Gastrocnemius medialis (tissue), 4 donors: ENCODE data around the gene MEF2A. TPM values are rescaled to one million over a fixed set of nuclear protein-coding genes. Genes with fewer than 3 reads are reported as not detected.

Experiments used
- ATAC-seq, 2 donors: fragments of 150-250 bp; one replicate each; pipeline ENCODE4 v1.9.1; 2016
- DNase-seq, 2 donors: peaks; one replicate each; pipeline ENCODE4 v3.0.0-alpha.2; 2019
- H3K27ac ChIP-seq, 4 donors: fragments of 200-600 bp; sonication (generic); 1 replicate in 1 of 4; 2 replicates in 3 of 4; pipeline ENCODE4 v1.5.1; 2016 to 2018; ENCODE audit warnings: mild to moderate bottlenecking in 2 of 4, moderate library complexity in 1 of 4
- H3K27me3 ChIP-seq, 3 donors: fragments of 200-600 bp; sonication (generic) in 2 of 3; 1 replicate in 1 of 3; 2 replicates in 2 of 3; pipeline versions ENCODE4 v1.5.1 to v1.6.0; 2016 to 2019; ENCODE audit warnings: mild to moderate bottlenecking in 1 of 3, moderate library complexity in 1 of 3
- H3K36me3 ChIP-seq, 2 donors: fragments of 200-600 bp; sonication (generic) in 1 of 2; one replicate each; pipeline ENCODE4 v1.5.1; 2017 to 2018
- H3K4me1 ChIP-seq, 2 donors: fragments of 200-600 bp; sonication (generic) in 1 of 2; one replicate each; pipeline ENCODE4 v1.5.1; 2016 to 2017; ENCODE audit warnings: mild to moderate bottlenecking in 2 of 2
- H3K4me3 ChIP-seq, 4 donors: fragments of 200-600 bp; sonication (generic) in 3 of 4; 1 replicate in 1 of 4; 2 replicates in 3 of 4; pipeline ENCODE4 v1.5.1; 2016 to 2019; ENCODE audit warnings: mild to moderate bottlenecking in 2 of 4
- H3K9me3 ChIP-seq, 3 donors: fragments of 200-600 bp; sonication (generic) in 2 of 3; 1 replicate in 1 of 3; 2 replicates in 2 of 3; pipeline ENCODE4 v1.5.1; 2016 to 2019
- CTCF ChIP-seq, 5 experiments: fragments of 450-650 bp in 3 of 5; fragments of 200-600 bp in 2 of 5; sonication (generic) in 2 of 5; IDR thresholded peaks in 4 of 5; conservative IDR thresholded peaks in 1 of 5; 1 replicate in 4 of 5; 2 replicates in 1 of 5; pipeline ENCODE4 v1.5.1; 2016 to 2019; ENCODE audit warnings: antibody characterized with exemption in 5 of 5, mild to moderate bottlenecking in 3 of 5, moderate library complexity in 3 of 5
- POLR2A ChIP-seq, 2 donors: fragments of 450-650 bp; IDR thresholded peaks; one replicate each; pipeline ENCODE4 v1.6.1; 2017; ENCODE audit warnings: antibody characterized with exemption in 2 of 2, mild to moderate bottlenecking in 2 of 2, moderate library complexity in 2 of 2
- in situ Hi-C, 4 donors: fragments of 200-750 bp; cut with MboI; loops; one replicate each; pipeline versions ENCODE4 v1.15.0 to v1.8.0; 2017; ENCODE audit warnings: low sequenced_read_pairs in 4 of 4
- intact Hi-C: fragments of 100-400 bp; cut with DNase I; formaldehyde crosslinking; loops from one replicate; pipeline ENCODE4 v1.15.1; 2023; ENCODE audit warnings: low total_unique reads
- total RNA-seq, 4 donors: library from RNA; depleted of rRNA; stranded (reverse); fragments of >200 nt; gene quantifications; one replicate each; pipeline versions ENCODE4 v1.1.0 to v1.2.3, GENCODE V29; 2016

Gene MEF2A
- total RNA-seq, 4 donors from 2014 or later, result 66.9 to 128 (median 107) TPM

- in situ Hi-C loops, result loop anchor here in 2 of 4 donors (25.0 kb wide), 1 partner anchor 626 kb away; the partner anchor contains the start of gene SYNM (in 2 of the 2)
Measured at GRCh38 chr15:99738021-99738847, 172.4 kb downstream of the MEF2A start.

DNA sequence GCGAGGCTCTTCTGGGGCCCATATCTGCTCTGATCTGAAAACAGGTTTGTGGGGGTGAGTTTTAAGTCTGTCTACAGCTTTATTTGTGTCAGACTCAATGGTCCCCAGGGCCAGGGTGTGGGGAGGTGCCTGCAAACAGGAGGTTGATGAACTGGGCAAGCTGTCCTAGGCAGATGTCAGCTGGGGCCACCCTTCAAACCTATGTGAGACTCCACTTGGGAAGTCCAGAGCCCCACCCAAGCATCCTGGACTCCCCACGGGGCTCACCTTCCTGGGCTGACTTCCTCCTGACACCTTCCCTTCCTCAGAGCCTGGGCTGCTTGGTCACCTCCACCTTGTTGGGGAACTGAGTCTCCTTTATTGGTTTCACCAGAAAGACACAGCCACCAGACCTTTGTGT lies 176.1 kb downstream of the MEF2A start:
- Histone ChIP-seq H3K27me3 (no peaks in the 10 kb centered on the region), H3K4me1 (no peaks in the 10 kb centered on the region), H3K27ac (no peak overlapping the region), H3K9me3 (no peaks in the 10 kb centered on the region), H3K4me3 (no peak overlapping the region), H3K36me3 (no peaks in the 10 kb centered on the region)
- ATAC-seq, result no peak
- in situ Hi-C loops (loop anchor here in 2 of 4 donors (25.0 kb wide), 1 partner anchor 630 kb away; the partner anchor contains the start of gene SYNM (in 2 of the 2)), intact Hi-C loops (no loop called here)
- TF ChIP-seq CTCF (IDR thresholded peaks at IDR 0.05 in 4 of 5, conservative IDR thresholded peaks at IDR 0.05 in 1 of 5) (no peak), POLR2A (IDR thresholded peaks at IDR 0.05) (no peak)
- DNase-seq, result no peak

More at GRCh38 chr15:99738021-99738847, 172.4 kb downstream of the MEF2A start:
- no peaks in the 10 kb centered on the region for H3K9me3 ChIP-seq
- DNase-seq (no peak), ATAC-seq (no peak)
- no peak overlapping the region for H3K27ac ChIP-seq
- TF ChIP-seq CTCF (IDR thresholded peaks at IDR 0.05 in 4 of 5, conservative IDR thresholded peaks at IDR 0.05 in 1 of 5) (no peak), POLR2A (IDR thresholded peaks at IDR 0.05) (no peak)
- intact Hi-C loops, result loop anchor here (10.0 kb wide), 1 partner anchor 613 kb away; no protein-coding TSS in a partner anchor
- no peaks in the 10 kb centered on the region for H3K36me3 ChIP-seq
- no peaks in the 10 kb centered on the region for H3K27me3 ChIP-seq
- peaks cover 0 to 3% of the 10 kb centered on the region in 2 donors for H3K4me1 ChIP-seq
- H3K4me3 ChIP-seq, result no peak overlapping the region

DNA sequence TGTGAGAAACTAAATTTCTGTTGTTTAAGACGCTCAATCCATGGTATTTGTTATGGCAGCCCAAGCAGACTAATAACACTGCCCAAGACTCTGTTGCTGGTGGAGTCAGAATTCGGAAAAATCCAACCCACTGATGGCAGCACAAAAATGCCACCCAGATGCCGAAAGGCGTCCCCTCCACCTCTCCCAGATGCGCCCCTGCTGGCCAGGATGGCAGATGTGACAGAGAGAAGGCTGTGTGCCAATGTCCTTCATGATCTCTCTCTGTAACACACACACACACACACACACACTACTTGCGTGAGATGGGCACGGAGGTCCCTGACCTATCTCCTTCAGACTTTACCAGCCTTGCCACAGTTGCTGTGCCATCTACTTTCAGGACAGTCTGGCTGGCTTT lies 178.4 kb downstream of the MEF2A start:
- no peak for DNase-seq
- H3K27me3 ChIP-seq, result no peaks in the 10 kb centered on the region
- no peak overlapping the region for H3K4me3 ChIP-seq
- TF ChIP-seq CTCF (IDR thresholded peaks at IDR 0.05 in 4 of 5, conservative IDR thresholded peaks at IDR 0.05 in 1 of 5) (no peak), POLR2A (IDR thresholded peaks at IDR 0.05) (no peak)
- in situ Hi-C loops (loop anchor here in 2 of 4 donors (25.0 kb wide), 1 partner anchor 632 kb away; the partner anchor contains the start of gene SYNM (in 2 of the 2)), intact Hi-C loops (no loop called here)
- H3K36me3 ChIP-seq, result no peaks in the 10 kb centered on the region
- no peaks in the 10 kb centered on the region for H3K4me1 ChIP-seq
- no peak overlapping the region for H3K27ac ChIP-seq
- ATAC-seq, result no peak
- no peaks in the 10 kb centered on the region for H3K9me3 ChIP-seq

DNA sequence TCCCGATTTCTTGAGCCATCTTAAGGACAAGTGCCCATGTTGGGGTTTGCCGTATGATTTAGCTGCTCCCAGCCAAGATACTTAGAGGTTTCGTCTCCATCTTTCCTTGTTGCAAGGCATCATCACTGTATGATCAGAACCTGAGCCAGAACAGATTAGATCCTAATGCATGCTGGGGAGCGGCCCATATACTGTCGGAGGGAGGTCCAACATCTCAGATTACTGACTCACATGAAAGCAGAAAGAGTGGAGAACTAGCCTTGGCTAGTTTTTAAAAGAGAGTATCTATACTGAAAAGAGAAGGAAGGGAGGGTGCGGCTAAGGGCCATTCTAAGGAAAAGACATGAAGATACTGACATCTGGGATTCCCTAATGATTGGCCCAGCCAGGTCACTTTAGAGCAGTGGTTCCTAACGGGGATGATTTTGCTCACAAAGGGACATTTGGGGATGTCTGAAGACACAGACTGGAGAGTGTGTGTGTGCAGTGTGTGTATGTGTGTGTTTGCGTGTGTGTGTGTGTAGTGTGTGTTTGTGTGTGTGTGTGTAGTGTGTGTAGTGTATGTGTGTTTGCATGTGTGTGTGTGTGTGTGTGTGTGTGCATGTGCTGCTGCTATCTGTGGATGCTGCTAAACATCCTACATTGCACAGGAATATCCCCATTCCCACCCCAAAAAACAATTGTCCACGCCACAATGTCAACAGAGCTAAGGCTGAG lies 179.7 kb downstream of the MEF2A start:
- no peak overlapping the region for H3K4me3 ChIP-seq
- TF ChIP-seq CTCF (IDR thresholded peaks at IDR 0.05 in 4 of 5, conservative IDR thresholded peaks at IDR 0.05 in 1 of 5) (no peak), POLR2A (IDR thresholded peaks at IDR 0.05) (no peak)
- DNase-seq (no peak), ATAC-seq (no peak)
- H3K9me3 ChIP-seq, result no peaks in the 10 kb centered on the region
- intact Hi-C loops, result no loop called here
- in situ Hi-C loops, result loop anchor here in 2 of 4 donors (25.0 kb wide), 1 partner anchor 633 kb away; the partner anchor contains the start of gene SYNM (in 2 of the 2)
- no peaks in the 10 kb centered on the region for H3K27me3 ChIP-seq
- H3K36me3 ChIP-seq, result no peaks in the 10 kb centered on the region
- H3K27ac ChIP-seq, result no peak overlapping the region
- H3K4me1 ChIP-seq, result no peaks in the 10 kb centered on the region
